GM21423 (cell line): ENCODE data around the gene TRPC5OS.

Experiments used
- ATAC-seq: cut with Tn5 transposase; IDR thresholded peaks from one replicate; pipeline ENCODE4 v1.9.1; 2021; ENCODE audit warnings: mild to moderate bottlenecking, moderate library complexity; ENCODE audit not compliant: unreplicated experiment

Gene TRPC5OS

GRCh38 chrX:111875881-111876280 lies at the start of gene TRPC5OS:
TRPC5OS (plus strand) TSS chrX:111876181; CDS start chrX:111901850, 25,669 bp downstream.
- ATAC-seq = no peak

- no peak for ATAC-seq
Observed at GRCh38 chrX:111829345-111829744, 46.6 kb upstream of the TRPC5OS start.

- no peak for ATAC-seq
Observed at GRCh38 chrX:111830571-111830970, 45.4 kb upstream of the TRPC5OS start.

GRCh38 chrX:111831343-111831742 lies 44.6 kb upstream of the TRPC5OS start:
- ATAC-seq = no peak

- no peak for ATAC-seq
Observed at GRCh38 chrX:111837197-111837596, 38.8 kb upstream of the TRPC5OS start.

GRCh38 chrX:111847491-111848133 lies 28.4 kb upstream of the TRPC5OS start:
- ATAC-seq = no peak

- no peak for ATAC-seq
Observed at GRCh38 chrX:111848541-111848940, 27.4 kb upstream of the TRPC5OS start.

GRCh38 chrX:111850975-111851374 lies 25.0 kb upstream of the TRPC5OS start:
- ATAC-seq = no peak

- no peak for ATAC-seq
Observed at GRCh38 chrX:111854556-111855490, 21.2 kb upstream of the TRPC5OS start.

GRCh38 chrX:111857534-111858060 lies 18.4 kb upstream of the TRPC5OS start:
- ATAC-seq = no peak

- ATAC-seq = no peak
Observed at GRCh38 chrX:111861605-111862004, 14.4 kb upstream of the TRPC5OS start.

GRCh38 chrX:111867236-111867635 lies 8.7 kb upstream of the TRPC5OS start:
- no peak for ATAC-seq

- ATAC-seq = peak; percentile 68
Observed at GRCh38 chrX:111868726-111869638, 7.0 kb upstream of the TRPC5OS start.

- ATAC-seq = peak; percentile 76
Observed at GRCh38 chrX:111869639-111870034, 6.3 kb upstream of the TRPC5OS start.

- no peak for ATAC-seq
Observed at GRCh38 chrX:111874241-111874640, 1.7 kb upstream of the TRPC5OS start.

GRCh38 chrX:111876646-111877045 lies 665 bp downstream of the TRPC5OS start:
- ATAC-seq = no peak

- no peak for ATAC-seq
Observed at GRCh38 chrX:111877681-111878080, 1.7 kb downstream of the TRPC5OS start.

- no peak for ATAC-seq
Observed at GRCh38 chrX:111880735-111881134, 4.8 kb downstream of the TRPC5OS start.

- ATAC-seq = no peak
Observed at GRCh38 chrX:111881715-111882114, 5.7 kb downstream of the TRPC5OS start.

GRCh38 chrX:111886678-111887077 lies 10.7 kb downstream of the TRPC5OS start:
- ATAC-seq = no peak

GRCh38 chrX:111888600-111888999 lies 12.6 kb downstream of the TRPC5OS start:
- no peak for ATAC-seq
